ENCODE measurements around the gene PYGM.

The PYGM gene

DNA sequence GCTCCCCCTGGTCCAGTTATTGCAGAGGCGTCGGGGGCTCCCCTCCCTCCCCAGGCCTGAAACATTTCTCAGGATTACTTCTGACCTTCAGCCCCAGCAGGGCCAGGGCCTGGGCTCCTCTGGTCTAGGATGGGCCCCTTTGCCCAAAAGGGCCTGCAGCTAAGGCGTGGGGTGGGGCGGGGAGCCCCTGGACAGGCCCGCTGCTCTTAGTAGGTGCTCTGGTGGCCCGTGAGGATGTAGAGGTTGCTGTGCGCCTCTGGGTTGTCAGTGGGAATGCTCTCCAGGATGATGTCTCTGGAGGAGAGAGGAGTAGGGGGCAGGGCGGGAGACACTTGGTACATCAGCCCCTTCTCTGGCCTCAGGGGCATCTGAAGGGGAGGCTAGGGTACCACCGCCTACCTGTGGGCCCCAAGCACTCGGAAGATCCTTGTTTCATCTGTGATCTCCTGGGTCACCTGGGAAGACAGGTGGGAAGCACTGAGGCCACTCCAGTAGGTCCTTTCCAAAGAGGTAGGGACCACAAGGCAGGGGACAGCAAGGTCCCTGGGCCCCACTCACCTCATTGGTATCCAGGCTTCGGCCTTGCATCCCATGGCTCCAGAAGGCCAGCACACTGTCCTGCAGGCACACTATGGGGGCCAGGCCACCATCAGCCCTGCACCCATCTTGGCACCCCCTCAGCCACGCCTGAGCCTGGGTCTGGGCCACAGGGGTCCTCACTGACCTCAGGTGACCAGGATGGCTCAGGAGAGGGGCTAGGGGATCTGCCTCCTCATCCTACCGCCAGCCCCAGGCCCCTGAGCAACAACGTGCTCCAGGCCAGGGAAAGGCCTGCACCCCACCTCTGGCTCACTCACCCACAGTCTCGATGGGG, 29.8 kb upstream of the PYGM start:
- H3K27ac ChIP-seq: no peak overlapping the region
- TF ChIP-seq ZFX (IDR thresholded peaks at IDR 0.05; ENCODE audit: borderline replicate concordance): no peak
- TF ChIP-seq, protein P1, sequence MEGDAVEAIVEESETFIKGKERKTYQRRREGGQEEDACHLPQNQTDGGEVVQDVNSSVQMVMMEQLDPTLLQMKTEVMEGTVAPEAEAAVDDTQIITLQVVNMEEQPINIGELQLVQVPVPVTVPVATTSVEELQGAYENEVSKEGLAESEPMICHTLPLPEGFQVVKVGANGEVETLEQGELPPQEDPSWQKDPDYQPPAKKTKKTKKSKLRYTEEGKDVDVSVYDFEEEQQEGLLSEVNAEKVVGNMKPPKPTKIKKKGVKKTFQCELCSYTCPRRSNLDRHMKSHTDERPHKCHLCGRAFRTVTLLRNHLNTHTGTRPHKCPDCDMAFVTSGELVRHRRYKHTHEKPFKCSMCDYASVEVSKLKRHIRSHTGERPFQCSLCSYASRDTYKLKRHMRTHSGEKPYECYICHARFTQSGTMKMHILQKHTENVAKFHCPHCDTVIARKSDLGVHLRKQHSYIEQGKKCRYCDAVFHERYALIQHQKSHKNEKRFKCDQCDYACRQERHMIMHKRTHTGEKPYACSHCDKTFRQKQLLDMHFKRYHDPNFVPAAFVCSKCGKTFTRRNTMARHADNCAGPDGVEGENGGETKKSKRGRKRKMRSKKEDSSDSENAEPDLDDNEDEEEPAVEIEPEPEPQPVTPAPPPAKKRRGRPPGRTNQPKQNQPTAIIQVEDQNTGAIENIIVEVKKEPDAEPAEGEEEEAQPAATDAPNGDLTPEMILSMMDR (IDR thresholded peaks at IDR 0.05): no peak

DNA sequence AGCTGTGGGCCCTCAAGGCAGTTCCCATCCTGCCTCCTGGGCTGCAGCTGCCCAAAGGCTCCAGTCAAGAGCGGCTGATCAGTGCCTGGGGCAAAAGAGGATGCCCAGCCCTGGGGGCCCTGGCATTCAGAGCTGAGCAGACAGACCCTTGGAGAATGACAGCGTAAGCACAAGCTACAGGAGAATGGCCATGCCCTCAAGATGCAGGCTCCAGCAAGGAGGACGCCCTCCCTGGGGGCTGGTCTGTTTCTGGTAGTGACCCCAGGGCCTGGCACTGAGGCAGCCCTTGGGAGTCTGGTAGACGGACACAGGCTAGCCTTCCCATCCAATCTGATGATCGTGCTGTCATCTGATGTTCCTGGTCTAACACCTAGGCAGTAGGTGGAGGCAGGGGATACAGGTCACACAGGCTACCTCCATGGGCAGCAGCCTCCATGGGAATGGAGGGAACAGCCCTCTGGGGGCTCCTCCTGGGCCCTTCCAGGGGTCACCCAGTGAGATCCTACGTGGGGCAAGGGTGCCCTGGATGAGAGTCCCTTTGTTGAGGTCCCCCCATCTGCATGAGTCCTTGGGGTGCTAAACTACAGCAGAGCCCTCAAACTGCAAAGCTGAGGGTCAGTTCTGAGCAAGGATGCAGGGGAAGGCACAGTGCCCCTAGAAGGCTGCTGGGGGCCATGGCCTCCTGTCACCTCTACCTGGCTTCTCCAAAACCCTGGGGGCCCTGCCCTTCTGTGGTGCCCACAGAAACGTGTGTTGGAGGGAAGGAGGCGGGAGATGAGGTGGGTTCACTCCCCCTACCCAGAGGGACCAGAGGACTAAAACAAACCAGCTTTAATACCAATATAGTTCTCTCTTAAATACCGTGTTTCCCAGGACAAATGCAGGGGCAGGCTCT, 28.8 kb upstream of the PYGM start:
- H3K27ac ChIP-seq: no peak overlapping the region
- TF ChIP-seq ZFX (IDR thresholded peaks at IDR 0.05; ENCODE audit: borderline replicate concordance): no peak
- TF ChIP-seq, protein P1 (IDR thresholded peaks at IDR 0.05): no peak

DNA sequence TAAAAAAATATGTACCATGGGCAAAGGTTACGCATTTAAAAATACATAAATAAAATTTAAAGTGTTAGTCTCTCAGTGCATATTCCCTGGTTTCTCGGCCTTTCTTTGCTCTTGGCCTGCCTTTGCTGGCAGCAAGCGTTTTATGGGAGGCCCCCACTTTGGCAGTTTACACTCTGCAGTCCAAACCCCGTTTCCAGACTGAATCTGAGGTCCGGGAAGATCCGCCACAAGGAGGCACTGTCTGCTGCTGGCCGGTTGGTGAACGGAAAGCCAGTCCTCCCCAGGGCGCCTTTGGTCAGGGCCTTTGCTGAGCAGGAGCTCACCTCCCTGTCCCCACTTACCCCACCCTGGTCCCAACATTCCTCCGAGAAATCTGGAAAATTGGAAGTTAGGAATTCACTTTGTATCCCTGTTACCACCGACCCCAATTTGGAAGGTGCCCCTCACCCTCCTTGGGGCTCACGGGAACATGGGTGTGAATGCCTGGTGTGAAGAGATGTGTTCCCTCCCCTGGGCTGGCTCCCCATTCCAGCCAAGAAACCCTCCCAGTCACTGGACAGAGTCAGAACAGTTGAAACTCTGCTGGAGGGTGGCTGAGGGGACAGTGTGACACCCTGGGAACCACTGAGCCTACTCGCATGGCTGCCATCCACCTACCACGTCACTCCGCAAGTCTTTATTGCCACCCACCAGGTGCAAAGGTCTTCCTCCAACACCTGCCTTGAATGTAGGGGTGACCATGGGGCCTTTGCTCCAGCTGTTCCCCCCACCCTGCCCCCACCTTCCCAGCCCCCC, 27.9 kb upstream of the PYGM start:
- TF ChIP-seq, protein P1 (IDR thresholded peaks at IDR 0.05): peak; percentile 88
- no peak for TF ChIP-seq ZFX (IDR thresholded peaks at IDR 0.05; ENCODE audit: borderline replicate concordance)
- no peak overlapping the region for H3K27ac ChIP-seq

DNA sequence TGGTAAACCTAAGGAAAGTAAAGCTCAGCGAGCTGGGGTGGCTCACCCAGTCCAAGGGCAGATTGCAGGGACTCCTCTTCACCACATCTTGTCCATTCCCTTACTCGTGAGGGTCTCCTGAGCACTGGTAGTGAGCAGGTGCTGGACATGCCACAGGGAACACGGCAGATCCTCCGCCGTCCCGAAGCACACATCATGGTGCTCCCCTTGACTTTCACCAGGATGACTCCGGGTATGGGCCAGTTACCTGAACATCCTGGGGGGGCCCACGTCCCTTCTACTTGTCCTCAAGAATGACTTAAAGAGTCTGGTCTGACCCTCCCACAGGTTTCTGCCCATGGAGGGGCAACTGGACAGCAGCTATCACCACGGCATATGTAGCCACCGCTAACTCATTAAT, 26.5 kb upstream of the PYGM start:
- TF ChIP-seq ZFX (IDR thresholded peaks at IDR 0.05; ENCODE audit: borderline replicate concordance): no peak
- TF ChIP-seq, protein P1 (IDR thresholded peaks at IDR 0.05): no peak
- no peak overlapping the region for H3K27ac ChIP-seq

DNA sequence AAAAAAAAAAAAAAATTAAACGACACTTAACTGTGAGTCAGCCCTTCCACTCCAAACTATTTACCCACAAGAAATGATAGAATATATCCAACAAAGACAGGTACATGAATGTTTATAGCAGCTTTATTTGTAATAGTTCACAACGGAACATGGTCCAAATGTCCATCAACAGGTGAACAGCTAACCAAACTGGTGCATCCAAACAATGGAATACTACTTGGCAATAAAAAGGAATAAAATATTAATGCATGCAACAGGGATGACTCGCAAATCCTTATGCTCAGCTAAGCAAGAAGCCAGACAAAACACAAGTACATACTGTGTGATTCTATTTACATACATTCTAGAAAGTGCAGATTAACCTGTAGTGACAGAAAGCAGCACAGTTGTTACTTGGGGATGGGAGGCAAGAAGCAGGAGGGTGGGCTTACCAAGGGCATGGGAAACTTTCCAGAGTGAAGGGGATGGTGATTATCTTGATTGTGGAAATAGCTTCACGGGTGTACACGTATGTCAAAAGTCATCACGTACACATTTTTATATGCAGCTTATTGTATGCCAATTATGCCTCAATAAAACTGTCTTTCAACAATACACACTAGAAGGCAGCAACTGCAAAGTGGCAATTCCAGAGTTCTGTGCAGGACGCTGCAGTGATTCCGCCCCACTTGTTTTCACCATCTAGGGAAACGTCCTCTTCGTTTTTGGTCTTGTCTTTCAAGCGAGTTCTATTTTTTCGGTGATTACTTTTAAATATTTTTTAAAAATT, 25.2 kb upstream of the PYGM start:
- no peak for TF ChIP-seq ZFX (IDR thresholded peaks at IDR 0.05; ENCODE audit: borderline replicate concordance)
- TF ChIP-seq, protein P1 (IDR thresholded peaks at IDR 0.05): no peak
- no peak overlapping the region for H3K27ac ChIP-seq

DNA sequence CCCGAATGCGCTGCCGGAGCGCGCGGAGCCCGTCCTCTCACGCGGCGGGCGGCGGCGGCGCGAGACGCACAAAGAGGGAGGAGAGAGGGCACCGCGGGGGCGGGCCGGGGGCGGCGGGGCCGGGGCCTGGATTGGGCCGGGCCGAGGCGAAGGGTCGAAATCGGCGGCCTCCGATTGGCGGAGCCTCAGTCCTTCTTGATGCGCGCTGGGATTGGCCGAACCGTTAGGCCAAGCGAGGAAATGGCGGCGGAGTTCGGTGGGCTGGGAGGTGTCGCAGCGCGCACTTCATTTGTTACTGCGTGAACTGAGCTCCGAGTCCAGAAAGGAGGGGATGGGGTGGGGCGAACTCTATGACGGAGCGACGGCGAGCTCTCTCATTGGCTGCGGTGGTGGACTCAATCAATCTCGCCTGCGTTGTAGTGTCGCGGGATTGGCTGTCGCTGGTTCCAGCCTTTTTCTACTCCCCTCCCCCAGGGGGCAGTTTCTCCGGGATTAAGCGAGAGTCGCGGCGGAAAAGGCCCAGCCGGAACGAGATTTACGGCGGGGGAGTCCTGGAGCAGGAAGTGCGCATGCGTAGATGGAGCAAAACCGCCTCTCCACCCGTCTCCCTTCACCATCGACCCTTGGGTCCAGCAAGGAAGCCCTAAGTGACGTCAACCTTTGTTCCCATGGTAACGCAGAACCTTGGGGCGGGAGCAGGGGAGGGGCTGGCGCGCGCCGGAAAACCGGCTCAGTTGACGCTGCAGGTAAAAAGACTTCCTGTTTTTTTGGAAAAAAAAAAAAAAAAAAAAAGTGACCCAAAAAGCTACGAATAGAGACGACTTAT, 18.9 kb upstream of the PYGM start, which contains the start of gene SF1:
Gene SF1, minus strand, starts transcription at position 70 of the 826 bp plus-strand sequence. CDS start 150 bp downstream, outside the sequence.
- peak within 1 kb of the TSS; percentile 99 for H3K27ac ChIP-seq
- TF ChIP-seq, protein P1 (IDR thresholded peaks at IDR 0.05): no peak
- TF ChIP-seq ZFX (IDR thresholded peaks at IDR 0.05; ENCODE audit: borderline replicate concordance): no peak
